ENCODE measurements around the gene DHRS3. TPM values are rescaled to one million over a fixed set of nuclear protein-coding genes. Genes with fewer than 3 reads are reported as not detected.
A peak's percentile ranks its signal among the peaks of the same experiment; 100 is the strongest.

The DHRS3 gene
- total RNA-seq, 3 donors from 2014 or later: 85.9 to 141 (median 90.1) TPM

GRCh38 chr1:12530462-12531178 lies 87.4 kb downstream of the DHRS3 start:
- peaks cover 23% of the 10 kb centered on the region for H3K4me1 ChIP-seq (ENCODE audit: low read depth)
- ATAC-seq: no peak

GRCh38 chr1:12529640-12530174 lies 88.3 kb downstream of the DHRS3 start:
- Histone ChIP-seq H3K4me1 (ENCODE audit: low read depth) (peaks cover 27% of the 10 kb centered on the region), H3K9me3 (no peaks in the 10 kb centered on the region), H3K36me3 (ENCODE audit: low read depth) (no peaks in the 10 kb centered on the region), H3K4me3 (no peak overlapping the region)
- no peak for DNase-seq
- ATAC-seq: no peak
- intact Hi-C loops (cut with DNase I, micrococcal nuclease): no loop called here
- TF ChIP-seq CTCF (IDR thresholded peaks at IDR 0.05): no peak

More at GRCh38 chr1:12530462-12531178, 87.4 kb downstream of the DHRS3 start:
- intact Hi-C loops (cut with DNase I, micrococcal nuclease): no loop called here
- no peak for DNase-seq
- H3K4me3 ChIP-seq: no peak overlapping the region
- H3K36me3 ChIP-seq (ENCODE audit: low read depth): no peaks in the 10 kb centered on the region
- no peak for TF ChIP-seq CTCF (IDR thresholded peaks at IDR 0.05)
- H3K9me3 ChIP-seq: no peaks in the 10 kb centered on the region

- H3K4me3 ChIP-seq: no peak overlapping the region
These were observed 89.8 kb downstream of the DHRS3 start for GRCh38 chr1:12528021-12528852.

GRCh38 chr1:12527564-12527963 lies 90.4 kb downstream of the DHRS3 start:
- no peak for DNase-seq
- no peak for ATAC-seq
- H3K4me3 ChIP-seq: no peak overlapping the region
- no peaks in the 10 kb centered on the region for H3K9me3 ChIP-seq
- no peaks in the 10 kb centered on the region for H3K36me3 ChIP-seq (ENCODE audit: low read depth)
- intact Hi-C loops (cut with DNase I, micrococcal nuclease): no loop called here
- peaks cover 27% of the 10 kb centered on the region for H3K4me1 ChIP-seq (ENCODE audit: low read depth)
- no peak for TF ChIP-seq CTCF (IDR thresholded peaks at IDR 0.05)

More at GRCh38 chr1:12528021-12528852, 89.8 kb downstream of the DHRS3 start:
- Histone ChIP-seq H3K9me3 (no peaks in the 10 kb centered on the region), H3K4me1 (ENCODE audit: low read depth) (peaks cover 27% of the 10 kb centered on the region), H3K36me3 (ENCODE audit: low read depth) (no peaks in the 10 kb centered on the region)
- TF ChIP-seq CTCF (IDR thresholded peaks at IDR 0.05): no peak
- intact Hi-C loops (cut with DNase I, micrococcal nuclease): no loop called here
- peak; percentile 90 to 96 (median 94) for DNase-seq
- peak; percentile 77 for ATAC-seq

- Histone ChIP-seq H3K4me1 (ENCODE audit: low read depth) (peaks cover 27% of the 10 kb centered on the region), H3K4me3 (no peak overlapping the region), H3K9me3 (no peaks in the 10 kb centered on the region), H3K36me3 (ENCODE audit: low read depth) (no peaks in the 10 kb centered on the region)
- TF ChIP-seq CTCF (IDR thresholded peaks at IDR 0.05): no peak
- DNase-seq (peak; percentile 50 to 72 (median 67)), ATAC-seq (peak; percentile 61)
- intact Hi-C loops (cut with DNase I, micrococcal nuclease): no loop called here
These were observed 92.5 kb downstream of the DHRS3 start for GRCh38 chr1:12525311-12526181.

All from mucosa of descending colon (tissue), 3 donors.